ENCODE results near the gene SEPTIN8. TPM values are rescaled to one million over a fixed set of nuclear protein-coding genes. Genes with fewer than 3 reads are reported as not detected.

The SEPTIN8 gene
- total RNA-seq, 5 donors from 2014 or later (not counting 1 experiment from before 2014, with no cell fraction given), result 6.6 to 12.4 (median 11.0) TPM

- Mint-ChIP-seq H3K27ac (no peak overlapping the region), H3K9me3 (no peaks in the 10 kb centered on the region), H3K4me3 (no peak overlapping the region), H3K27me3 (peaks cover 23 to 35% of the 10 kb centered on the region in 2 donors), H3K4me1 (no peaks in the 10 kb centered on the region), H3K36me3 (no peaks in the 10 kb centered on the region)
- DNase-seq, result no peak
- no peaks in the 10 kb centered on the region for H3K9me3 ChIP-seq
- ChIA-PET CTCF (interaction anchor here in 1 of 2 donors (0.6 kb wide), 1 partner anchor 12 kb away, joined by 4 read pairs; no protein-coding TSS in a partner anchor), POLR2A (no interaction called here)
- WGBS (ENCODE audit: insufficient coverage), result 86% methylated on average over 6 of the region's 8 CpGs
- no peak overlapping the region for H3K27ac ChIP-seq (ENCODE audit: low read length)
- peaks cover 0 to 21% of the 10 kb centered on the region in 2 experiments for H3K27me3 ChIP-seq (replicated peaks in 1 of 2; ENCODE audit: control insufficient read depth in 2 of 2, extremely low read depth in 1 of 2, insufficient read depth in 2 of 2, low read length in 1 of 2)
- no peak for ATAC-seq (replicated peaks in 1 of 4)
- H3K36me3 ChIP-seq (ENCODE audit: control insufficient read depth in 2 of 2, extremely low read depth in 1 of 2, insufficient read depth in 1 of 2, low read length in 1 of 2), result no peaks in the 10 kb centered on the region
- H3K4me1 ChIP-seq (ENCODE audit: control insufficient read depth in 1 of 2, extremely low read depth in 1 of 2, insufficient read depth in 2 of 2, low read length in 2 of 2), result no peaks in the 10 kb centered on the region
- no peak overlapping the region for H3K4me3 ChIP-seq (ENCODE audit: control insufficient read depth in 1 of 2, extremely low read depth in 1 of 2, low read length in 1 of 2)
Measured at GRCh38 chr5:132788990-132789886, 12.2 kb upstream of the SEPTIN8 start.

GRCh38 chr5:132788508-132788907, 11.5 kb upstream of the SEPTIN8 start:
- ChIA-PET POLR2A (no interaction called here), CTCF (no interaction called here)
- H3K4me1 Mint-ChIP-seq, result no peaks in the 10 kb centered on the region
- Histone ChIP-seq H3K36me3 (ENCODE audit: control insufficient read depth in 2 of 2, extremely low read depth in 1 of 2, insufficient read depth in 1 of 2, low read length in 1 of 2) (no peaks in the 10 kb centered on the region), H3K9me3 (no peaks in the 10 kb centered on the region), H3K4me1 (ENCODE audit: control insufficient read depth in 1 of 2, extremely low read depth in 1 of 2, insufficient read depth in 2 of 2, low read length in 2 of 2) (no peaks in the 10 kb centered on the region), H3K27ac (ENCODE audit: low read length) (no peak overlapping the region), H3K4me3 (ENCODE audit: control insufficient read depth in 1 of 2, extremely low read depth in 1 of 2, low read length in 1 of 2) (no peak overlapping the region), H3K27me3 (replicated peaks in 1 of 2; ENCODE audit: control insufficient read depth in 2 of 2, extremely low read depth in 1 of 2, insufficient read depth in 2 of 2, low read length in 1 of 2) (peaks cover 0 to 29% of the 10 kb centered on the region in 2 experiments)
- H3K27me3 Mint-ChIP-seq, result peaks cover 23 to 33% of the 10 kb centered on the region in 2 donors
- no CpG with 5 or more reads among the region's 1 CpG for WGBS (ENCODE audit: insufficient coverage)
- no peak overlapping the region for H3K27ac Mint-ChIP-seq
- H3K9me3 Mint-ChIP-seq, result no peaks in the 10 kb centered on the region
- no peak overlapping the region for H3K4me3 Mint-ChIP-seq
- DNase-seq, result no peak
- H3K36me3 Mint-ChIP-seq, result no peaks in the 10 kb centered on the region
- no peak for ATAC-seq (replicated peaks in 1 of 4)

GRCh38 chr5:132787076-132787475, 10.0 kb upstream of the SEPTIN8 start:
- H3K4me3 ChIP-seq (ENCODE audit: control insufficient read depth in 1 of 2, extremely low read depth in 1 of 2, low read length in 1 of 2), result no peak overlapping the region
- no peaks in the 10 kb centered on the region for H3K4me1 ChIP-seq (ENCODE audit: control insufficient read depth in 1 of 2, extremely low read depth in 1 of 2, insufficient read depth in 2 of 2, low read length in 2 of 2)
- DNase-seq (no peak), ATAC-seq (replicated peaks in 1 of 4) (no peak)
- Mint-ChIP-seq H3K4me1 (no peaks in the 10 kb centered on the region), H3K4me3 (no peak overlapping the region), H3K27ac (no peak overlapping the region), H3K27me3 (peaks cover 24 to 35% of the 10 kb centered on the region in 2 donors), H3K36me3 (no peaks in the 10 kb centered on the region), H3K9me3 (no peaks in the 10 kb centered on the region)
- H3K27ac ChIP-seq (ENCODE audit: low read length), result no peak overlapping the region
- no peaks in the 10 kb centered on the region for H3K36me3 ChIP-seq (ENCODE audit: control insufficient read depth in 2 of 2, extremely low read depth in 1 of 2, insufficient read depth in 1 of 2, low read length in 1 of 2)
- peaks cover 0 to 36% of the 10 kb centered on the region in 2 experiments for H3K27me3 ChIP-seq (replicated peaks in 1 of 2; ENCODE audit: control insufficient read depth in 2 of 2, extremely low read depth in 1 of 2, insufficient read depth in 2 of 2, low read length in 1 of 2)
- ChIA-PET POLR2A (interaction anchor here in 1 of 2 donors (0.6 kb wide), 1 partner anchor 1131 kb away, joined by 6 read pairs; no protein-coding TSS in a partner anchor), CTCF (no interaction called here)
- 80% methylated on average over 1 of the region's 1 CpG for WGBS (ENCODE audit: insufficient coverage)
- no peaks in the 10 kb centered on the region for H3K9me3 ChIP-seq

GRCh38 chr5:132785864-132786263, 8.8 kb upstream of the SEPTIN8 start:
- Histone ChIP-seq H3K27me3 (replicated peaks in 1 of 2; ENCODE audit: control insufficient read depth in 2 of 2, extremely low read depth in 1 of 2, insufficient read depth in 2 of 2, low read length in 1 of 2) (peaks cover 0 to 39% of the 10 kb centered on the region in 2 experiments), H3K27ac (ENCODE audit: low read length) (no peak overlapping the region), H3K4me3 (ENCODE audit: control insufficient read depth in 1 of 2, extremely low read depth in 1 of 2, low read length in 1 of 2) (no peak overlapping the region), H3K9me3 (no peaks in the 10 kb centered on the region), H3K4me1 (ENCODE audit: control insufficient read depth in 1 of 2, extremely low read depth in 1 of 2, insufficient read depth in 2 of 2, low read length in 2 of 2) (no peaks in the 10 kb centered on the region), H3K36me3 (ENCODE audit: control insufficient read depth in 2 of 2, extremely low read depth in 1 of 2, insufficient read depth in 1 of 2, low read length in 1 of 2) (no peaks in the 10 kb centered on the region)
- Mint-ChIP-seq H3K27me3 (peaks cover 29 to 37% of the 10 kb centered on the region in 2 donors), H3K4me3 (no peak overlapping the region), H3K9me3 (no peaks in the 10 kb centered on the region), H3K27ac (no peak overlapping the region), H3K36me3 (no peaks in the 10 kb centered on the region), H3K4me1 (peaks cover 3 to 9% (median 9%) of the 10 kb centered on the region in 3 donors)
- WGBS (ENCODE audit: insufficient coverage), result 100% methylated on average over 1 of the region's 4 CpGs
- ChIA-PET POLR2A (interaction anchor here in 1 of 2 donors (0.6 kb wide), 1 partner anchor 316 kb away, joined by 5 read pairs; no protein-coding TSS in a partner anchor), CTCF (interaction anchor here in 1 of 2 donors (0.6 kb wide), 1 partner anchor 1595 kb away, joined by 5 read pairs; no protein-coding TSS in a partner anchor)
- no peak for ATAC-seq (replicated peaks in 1 of 4)
- no peak for DNase-seq

GRCh38 chr5:132785365-132785764, 8.3 kb upstream of the SEPTIN8 start:
- H3K4me1 ChIP-seq (ENCODE audit: control insufficient read depth in 1 of 2, extremely low read depth in 1 of 2, insufficient read depth in 2 of 2, low read length in 2 of 2), result peaks cover 0 to 2% of the 10 kb centered on the region in 2 experiments
- peaks cover 32 to 36% of the 10 kb centered on the region in 2 donors for H3K27me3 Mint-ChIP-seq
- ATAC-seq (replicated peaks in 1 of 4), result no peak
- CTCF ChIA-PET, result interaction anchor here in 1 of 2 donors (0.7 kb wide), 1 partner anchor 68 kb away, joined by 6 read pairs; no protein-coding TSS in a partner anchor
- DNase-seq, result no peak
- no peak overlapping the region for H3K4me3 ChIP-seq (ENCODE audit: control insufficient read depth in 1 of 2, extremely low read depth in 1 of 2, low read length in 1 of 2)
- no peak overlapping the region for H3K4me3 Mint-ChIP-seq
- no peak overlapping the region for H3K27ac ChIP-seq (ENCODE audit: low read length)
- H3K27me3 ChIP-seq (replicated peaks in 1 of 2; ENCODE audit: control insufficient read depth in 2 of 2, extremely low read depth in 1 of 2, insufficient read depth in 2 of 2, low read length in 1 of 2), result peaks cover 0 to 39% of the 10 kb centered on the region in 2 experiments
- POLR2A ChIA-PET, result interaction anchor here in 1 of 2 donors (0.6 kb wide), 1 partner anchor 316 kb away, joined by 5 read pairs; no protein-coding TSS in a partner anchor
- H3K27ac Mint-ChIP-seq, result no peak overlapping the region
- 44% methylated on average over 2 of the region's 5 CpGs for WGBS (ENCODE audit: insufficient coverage)
- H3K9me3 ChIP-seq, result no peaks in the 10 kb centered on the region
- no peaks in the 10 kb centered on the region for H3K36me3 Mint-ChIP-seq
- no peaks in the 10 kb centered on the region for H3K9me3 Mint-ChIP-seq
- H3K4me1 Mint-ChIP-seq, result peaks cover 7 to 14% (median 13%) of the 10 kb centered on the region in 3 donors
- no peaks in the 10 kb centered on the region for H3K36me3 ChIP-seq (ENCODE audit: control insufficient read depth in 2 of 2, extremely low read depth in 1 of 2, insufficient read depth in 1 of 2, low read length in 1 of 2)

GRCh38 chr5:132782101-132782500, 5.1 kb upstream of the SEPTIN8 start:
- no peaks in the 10 kb centered on the region for H3K9me3 Mint-ChIP-seq
- no peak overlapping the region for H3K27ac ChIP-seq (ENCODE audit: low read length)
- ATAC-seq (replicated peaks in 1 of 4), result no peak
- ChIA-PET CTCF (no interaction called here), POLR2A (no interaction called here)
- peaks cover 3 to 10% of the 10 kb centered on the region in 2 experiments for H3K4me1 ChIP-seq (ENCODE audit: control insufficient read depth in 1 of 2, extremely low read depth in 1 of 2, insufficient read depth in 2 of 2, low read length in 2 of 2)
- H3K27me3 ChIP-seq (replicated peaks in 1 of 2; ENCODE audit: control insufficient read depth in 2 of 2, extremely low read depth in 1 of 2, insufficient read depth in 2 of 2, low read length in 1 of 2), result peaks cover 4 to 42% of the 10 kb centered on the region in 2 experiments
- H3K36me3 Mint-ChIP-seq, result no peaks in the 10 kb centered on the region
- H3K4me3 ChIP-seq (ENCODE audit: control insufficient read depth in 1 of 2, extremely low read depth in 1 of 2, low read length in 1 of 2), result no peak overlapping the region
- no peaks in the 10 kb centered on the region for H3K36me3 ChIP-seq (ENCODE audit: control insufficient read depth in 2 of 2, extremely low read depth in 1 of 2, insufficient read depth in 1 of 2, low read length in 1 of 2)
- no peak overlapping the region for H3K4me3 Mint-ChIP-seq
- H3K27me3 Mint-ChIP-seq, result peaks cover 45 to 51% of the 10 kb centered on the region in 2 donors
- 100% methylated on average over 1 of the region's 4 CpGs for WGBS (ENCODE audit: insufficient coverage)
- no peak overlapping the region for H3K27ac Mint-ChIP-seq
- H3K4me1 Mint-ChIP-seq, result peaks cover 20 to 31% (median 31%) of the 10 kb centered on the region in 3 donors
- no peak for DNase-seq
- H3K9me3 ChIP-seq, result no peaks in the 10 kb centered on the region
